Germinal center (tissue), 1 donor: ENCODE results near the gene ZNF559.

Experiments
- DNase-seq: peaks from one replicate; pipeline ENCODE4 v3.0.0; 2012; ENCODE audit warnings: mixed read lengths, low spot score

Gene ZNF559

GRCh38 chr19:9353011-9353410, 29.0 kb downstream of the ZNF559 start:
- no peak for DNase-seq

- no peak for DNase-seq
Measured at GRCh38 chr19:9354651-9355050, 30.7 kb downstream of the ZNF559 start.

- DNase-seq: peak; percentile 4
Measured at GRCh38 chr19:9362905-9363304, 38.9 kb downstream of the ZNF559 start, which contains the start of gene ZNF177. TSS of gene ZNF177 (plus strand) at chr19:9363013. CDS start at chr19:9378312, 15,299 bp downstream.

- no peak for DNase-seq
Measured at GRCh38 chr19:9370738-9371619, 47.0 kb downstream of the ZNF559 start.

- DNase-seq: no peak
Measured at GRCh38 chr19:9381361-9381785, 57.4 kb downstream of the ZNF559 start.
